GM19035 (cell line): ENCODE data around the gene KCNT1.
"Not testable (repeated sequence)": the region's sequence is repeated elsewhere in the genome, so short reads cannot be mapped to it uniquely, and the experiment has no call there.

Source experiments
- ATAC-seq: cut with Tn5 transposase; IDR thresholded peaks from one replicate; pipeline ENCODE4 v1.9.1; 2021; ENCODE audit not compliant: unreplicated experiment

Gene KCNT1

DNA sequence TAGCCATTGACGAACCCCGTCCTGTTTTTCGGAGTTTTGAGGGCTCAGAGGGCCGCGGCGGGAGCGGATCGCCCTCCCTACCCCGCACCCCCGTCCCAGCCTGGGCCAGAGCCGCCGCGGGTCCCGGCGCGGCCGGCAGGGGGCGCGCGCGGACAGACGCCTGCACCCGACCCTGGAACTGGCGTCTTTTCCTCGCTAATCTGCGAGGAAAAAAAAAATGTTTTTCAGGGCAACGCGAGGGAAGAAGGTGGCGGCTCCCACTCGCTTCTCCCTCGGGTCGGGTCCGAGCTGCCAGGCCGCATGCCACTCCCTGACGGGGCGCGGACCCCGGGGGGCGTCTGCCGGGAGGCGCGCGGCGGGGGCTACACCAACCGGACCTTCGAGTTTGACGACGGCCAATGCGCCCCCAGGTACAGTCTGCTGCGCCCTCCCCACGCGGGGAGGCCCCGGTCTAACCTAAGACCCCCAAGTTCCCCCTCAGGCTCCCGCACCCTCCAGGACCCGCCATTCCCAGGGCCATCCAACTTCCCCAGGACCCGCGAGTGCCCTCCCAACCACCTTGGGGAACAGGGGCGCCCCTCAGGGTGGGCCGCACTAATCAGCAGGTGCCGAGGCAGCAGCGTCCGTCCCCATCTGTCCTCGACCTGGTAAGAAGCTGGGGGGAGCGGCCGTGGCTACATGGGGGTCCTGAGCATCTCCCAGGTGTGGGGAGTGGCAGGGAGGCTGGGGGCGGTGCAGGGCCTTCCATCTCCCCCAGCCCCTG lies at the start of gene KCNT1:
Gene KCNT1 (plus strand): TSS at position 227 of the 763 bp plus-strand sequence. CDS start 74 bp downstream, at position 301.
- no peak for ATAC-seq

DNA sequence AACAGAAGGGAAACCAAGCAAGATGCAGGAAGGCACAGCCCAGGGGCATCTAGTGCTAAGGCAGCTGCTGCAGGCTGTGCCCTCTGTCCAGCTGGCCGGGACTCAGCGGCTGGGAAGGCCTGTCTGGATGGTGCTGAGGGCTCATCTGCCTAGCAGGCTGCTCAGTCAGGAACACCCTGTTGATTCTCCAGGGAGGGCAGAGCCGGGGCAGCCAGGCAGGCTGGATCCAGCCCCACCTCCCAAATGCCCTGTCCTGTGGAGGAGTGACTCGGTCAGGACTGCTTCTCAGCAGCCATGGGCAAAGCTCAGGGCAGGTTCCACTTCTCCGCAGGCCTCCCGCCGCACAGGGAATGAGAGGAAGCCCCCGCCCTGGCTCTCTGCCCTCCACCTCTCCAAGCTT lies 46.7 kb upstream of the KCNT1 start:
- ATAC-seq: no peak

DNA sequence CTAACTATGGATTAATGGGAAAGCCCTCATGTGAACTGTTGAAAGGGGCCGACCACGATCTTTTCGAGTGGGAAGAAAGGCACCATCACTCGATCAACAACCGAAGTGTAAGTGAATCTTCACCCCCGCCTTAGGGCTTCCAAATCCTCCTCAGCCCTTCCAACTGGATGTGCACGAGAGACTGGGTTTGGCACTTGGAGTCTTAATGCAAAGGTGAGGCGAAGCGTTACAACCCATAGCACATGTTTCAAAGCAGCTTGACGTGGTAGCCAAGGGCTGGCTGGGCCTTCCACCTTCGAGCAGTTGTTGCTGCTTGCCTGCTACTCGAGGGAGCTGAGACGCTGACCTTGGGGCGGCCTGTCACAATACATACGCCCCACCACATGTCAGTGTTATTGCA lies 44.6 kb upstream of the KCNT1 start:
- no peak for ATAC-seq

DNA sequence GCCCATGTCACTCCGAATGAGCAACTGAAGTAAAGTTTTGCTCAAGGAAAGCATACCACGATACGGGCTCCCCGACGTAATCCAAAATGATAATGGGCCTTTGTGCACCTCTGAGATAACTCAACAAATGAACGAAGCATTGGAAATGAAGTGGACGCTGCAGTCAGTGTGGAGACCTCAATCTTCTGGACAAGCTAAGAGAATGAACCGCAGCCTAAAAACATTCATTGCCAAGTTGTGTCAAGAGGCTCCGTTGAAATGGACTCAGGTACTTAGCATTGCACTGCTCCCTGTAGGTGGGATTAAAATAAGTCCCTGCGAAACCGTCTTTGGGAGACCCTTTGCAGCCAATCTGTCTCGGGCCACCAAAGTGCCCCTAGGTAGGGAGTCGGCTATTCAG lies 42.7 kb upstream of the KCNT1 start:
- no peak for ATAC-seq

DNA sequence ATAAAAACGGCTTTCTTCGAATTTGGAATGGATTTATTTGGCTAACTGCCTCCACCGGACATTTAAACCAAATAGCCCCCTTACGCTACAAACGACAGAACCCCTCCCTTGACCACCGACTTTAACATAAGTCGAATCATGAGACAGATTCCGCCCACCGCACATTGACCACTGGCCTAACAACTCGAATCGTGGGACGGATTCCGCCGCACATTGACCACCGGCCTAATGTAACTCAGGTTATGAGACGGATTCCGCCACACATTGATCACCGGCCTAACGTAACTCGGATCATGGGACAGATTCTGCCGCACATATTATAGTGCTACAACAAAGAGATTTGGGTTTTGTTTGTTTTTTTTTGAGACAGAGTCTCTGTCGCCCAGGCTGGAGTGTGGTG lies 41.6 kb upstream of the KCNT1 start:
- ATAC-seq: no peak

DNA sequence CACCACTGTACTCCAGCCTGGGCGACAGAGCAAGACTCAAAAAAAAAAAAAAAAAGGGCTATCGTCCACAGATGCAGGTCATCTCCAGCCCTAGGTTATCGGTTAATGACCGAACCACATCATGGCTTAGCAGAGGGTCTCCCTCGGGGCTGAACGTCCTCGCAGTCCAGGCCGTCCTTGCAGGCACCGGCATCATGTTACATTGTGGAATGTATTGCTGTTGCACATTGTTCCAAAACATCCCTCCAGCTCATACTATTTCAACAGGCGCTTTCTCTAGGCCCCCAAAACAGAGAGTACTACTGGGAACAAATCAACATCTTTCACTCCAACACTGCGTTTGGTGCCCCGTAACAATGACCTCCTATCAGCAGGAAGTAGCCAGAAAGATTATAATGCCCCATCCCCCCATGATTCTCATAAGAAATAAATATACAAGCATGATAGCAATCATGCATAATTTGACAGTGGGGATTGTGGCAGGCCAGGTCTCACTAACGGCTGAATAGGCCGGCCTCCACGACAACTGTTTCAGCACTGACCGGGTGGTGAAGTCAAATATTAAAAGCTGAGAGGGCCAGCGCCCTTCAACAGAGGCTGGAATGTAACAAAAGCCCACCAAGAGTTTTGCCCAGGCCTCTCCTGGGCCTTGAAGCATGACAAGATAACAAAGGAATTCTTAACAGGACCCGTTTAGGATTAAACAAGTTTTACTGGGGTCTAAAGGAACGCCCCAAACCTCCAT lies 40.0 kb upstream of the KCNT1 start:
- no peak for ATAC-seq

DNA sequence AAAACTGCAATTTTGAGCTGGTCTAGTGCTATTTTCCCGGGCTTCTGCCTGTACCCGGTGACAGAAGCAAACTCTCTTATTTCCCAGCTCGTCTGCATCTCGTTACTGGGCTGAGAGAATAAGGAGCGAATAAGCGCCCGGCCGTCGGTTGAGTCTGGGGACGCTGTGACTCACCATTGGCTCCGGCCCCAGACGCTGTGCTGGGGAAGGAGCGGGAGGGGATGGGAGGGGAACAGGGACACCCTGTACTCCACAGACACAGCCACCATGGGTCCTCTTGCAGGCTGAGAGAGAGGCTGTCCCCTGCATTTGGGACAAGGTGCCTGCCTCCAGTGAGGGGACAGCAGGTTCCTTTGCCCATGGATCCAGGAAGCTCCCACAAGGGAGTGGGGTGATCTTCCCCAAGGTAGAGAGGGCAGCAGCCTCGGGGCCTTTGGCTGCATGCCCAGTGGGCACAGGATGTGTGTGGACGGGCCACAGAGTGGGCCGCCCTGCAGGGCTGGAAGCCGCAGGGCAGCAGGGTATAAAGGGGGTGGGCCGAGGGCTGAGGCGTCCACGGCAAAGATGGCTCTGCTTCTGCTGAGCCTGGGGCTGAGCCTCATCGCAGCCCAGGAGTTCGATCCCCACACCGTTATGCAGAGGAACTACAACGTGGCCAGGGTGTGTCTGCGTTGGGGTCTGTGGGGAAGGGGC lies 39.1 kb upstream of the KCNT1 start, which contains the start of gene LCN9:
Gene LCN9 (plus strand): TSS at position 552 of the 693 bp plus-strand sequence. CDS start 13 bp downstream, at position 565.
- no peak for ATAC-seq

DNA sequence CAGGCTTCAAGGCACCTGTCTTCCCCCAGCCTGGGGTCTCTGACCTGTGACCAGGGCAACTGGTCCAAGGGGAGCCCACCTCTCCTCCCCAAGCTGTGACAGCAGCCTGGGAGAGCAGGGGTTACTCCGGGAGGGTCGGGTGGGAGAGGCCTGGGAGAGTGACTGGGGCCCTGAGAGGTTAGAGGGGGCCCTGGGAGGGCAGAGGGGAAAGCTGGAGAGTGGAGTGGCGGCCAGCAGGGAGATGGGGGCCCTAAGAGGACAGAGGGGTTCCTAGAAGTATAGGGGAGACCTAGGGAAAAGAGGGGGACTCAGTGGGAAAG lies 38.6 kb upstream of the KCNT1 start:
- no peak for ATAC-seq

DNA sequence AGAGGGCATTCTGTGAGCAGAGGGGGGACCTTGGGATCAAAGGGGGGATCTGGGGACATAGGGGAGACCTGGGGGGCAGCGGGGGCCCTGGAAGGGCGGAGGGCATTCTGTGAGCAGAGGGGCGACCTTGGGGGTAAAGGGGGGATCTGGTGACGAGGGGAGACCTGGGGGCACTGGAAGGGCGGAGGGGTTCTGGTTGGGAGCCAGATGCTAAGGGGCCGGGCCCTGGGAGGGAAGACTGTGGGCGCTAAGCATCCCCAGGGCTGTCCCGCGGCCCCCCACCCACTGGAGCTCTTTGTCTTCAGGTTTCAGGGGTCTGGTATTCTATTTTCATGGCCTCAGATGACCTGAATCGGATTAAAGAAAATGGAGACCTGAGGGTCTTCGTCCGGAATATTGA lies 38.1 kb upstream of the KCNT1 start:
- no peak for ATAC-seq

DNA sequence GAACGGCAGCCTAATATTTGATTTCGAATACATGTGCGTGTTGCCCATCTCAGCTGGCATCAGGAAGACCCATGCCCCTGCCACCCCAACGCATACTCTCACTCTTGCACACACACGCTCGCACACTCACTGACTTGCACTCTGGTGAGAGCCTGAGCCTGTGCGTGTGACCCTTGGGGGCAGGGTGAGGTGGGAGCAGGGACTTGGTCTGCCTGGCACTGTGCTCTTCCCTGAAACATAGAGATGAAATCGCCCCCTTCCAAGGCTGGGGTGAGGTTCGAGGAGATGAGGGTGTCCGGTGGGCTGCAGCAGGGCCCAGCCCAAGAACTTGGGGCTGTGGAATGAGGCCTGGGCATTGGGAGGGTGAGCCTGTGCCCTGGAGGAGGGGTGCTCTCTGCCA lies 37.7 kb upstream of the KCNT1 start:
- no peak for ATAC-seq

DNA sequence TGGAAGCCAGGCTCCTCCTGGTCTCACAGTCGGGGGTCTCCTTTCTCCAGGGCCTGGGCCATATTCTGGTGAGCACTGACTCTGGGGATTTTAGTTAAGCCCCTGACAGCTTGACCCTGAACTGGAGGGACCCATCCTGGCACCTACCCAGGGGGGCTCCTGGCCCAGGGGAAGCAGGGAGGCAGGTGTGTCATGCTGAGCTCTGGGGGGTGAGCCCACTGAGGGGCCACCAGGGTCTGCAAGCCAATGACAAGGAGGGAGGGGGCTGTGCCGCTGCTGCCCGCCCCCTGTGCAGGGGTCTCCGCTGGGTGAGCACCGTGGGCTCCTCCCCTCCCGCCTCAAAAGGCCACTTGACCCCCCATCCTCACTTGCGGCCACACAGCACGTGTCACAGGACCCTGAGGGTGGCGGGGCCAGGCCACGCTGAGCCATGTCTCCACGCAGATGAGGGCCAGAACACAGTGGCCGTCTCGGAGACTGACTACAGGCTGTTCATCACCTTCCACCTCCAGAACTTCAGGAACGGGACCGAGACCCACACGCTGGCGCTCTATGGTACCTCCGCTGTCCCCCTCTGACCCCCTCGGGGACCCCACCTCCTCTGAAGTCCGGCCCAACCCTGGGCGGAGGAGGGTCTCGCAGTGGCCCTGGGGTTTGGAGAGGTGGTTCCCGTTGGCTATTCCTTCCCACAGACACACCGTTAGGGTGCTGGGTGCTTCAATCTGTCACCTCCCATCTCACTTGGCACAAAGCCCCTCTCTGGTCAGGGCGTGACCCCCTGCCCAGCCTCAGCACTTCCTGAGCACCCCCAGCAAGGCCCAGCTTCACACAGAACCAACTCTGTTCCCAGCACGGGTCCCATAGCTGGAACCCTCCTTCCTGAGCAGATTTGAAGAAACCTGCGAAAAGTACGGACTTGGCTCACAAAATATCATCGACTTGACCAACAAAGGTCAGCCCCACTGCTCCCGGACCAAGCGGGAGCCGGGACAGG lies 36.9 kb upstream of the KCNT1 start:
- ATAC-seq: no peak

DNA sequence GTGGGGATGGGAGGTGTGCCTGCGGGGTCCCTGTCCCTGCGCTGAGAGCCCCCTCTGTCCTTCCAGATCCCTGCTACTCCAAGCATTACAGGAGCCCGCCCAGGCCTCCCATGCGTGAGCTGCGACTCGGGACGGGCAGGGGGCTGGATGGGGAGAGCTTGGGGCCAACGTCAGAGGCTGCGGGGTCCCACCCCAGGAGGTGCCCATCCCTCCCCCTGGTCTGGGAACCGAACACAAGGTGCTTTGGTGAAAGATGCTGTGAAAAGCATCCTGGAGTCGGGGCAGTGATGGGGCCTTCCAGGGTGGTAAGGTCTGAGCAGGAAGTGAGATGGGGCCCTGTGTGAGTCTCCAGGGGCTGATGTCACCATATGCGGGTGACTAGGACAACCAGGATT lies 36.2 kb upstream of the KCNT1 start:
- ATAC-seq: no peak

DNA sequence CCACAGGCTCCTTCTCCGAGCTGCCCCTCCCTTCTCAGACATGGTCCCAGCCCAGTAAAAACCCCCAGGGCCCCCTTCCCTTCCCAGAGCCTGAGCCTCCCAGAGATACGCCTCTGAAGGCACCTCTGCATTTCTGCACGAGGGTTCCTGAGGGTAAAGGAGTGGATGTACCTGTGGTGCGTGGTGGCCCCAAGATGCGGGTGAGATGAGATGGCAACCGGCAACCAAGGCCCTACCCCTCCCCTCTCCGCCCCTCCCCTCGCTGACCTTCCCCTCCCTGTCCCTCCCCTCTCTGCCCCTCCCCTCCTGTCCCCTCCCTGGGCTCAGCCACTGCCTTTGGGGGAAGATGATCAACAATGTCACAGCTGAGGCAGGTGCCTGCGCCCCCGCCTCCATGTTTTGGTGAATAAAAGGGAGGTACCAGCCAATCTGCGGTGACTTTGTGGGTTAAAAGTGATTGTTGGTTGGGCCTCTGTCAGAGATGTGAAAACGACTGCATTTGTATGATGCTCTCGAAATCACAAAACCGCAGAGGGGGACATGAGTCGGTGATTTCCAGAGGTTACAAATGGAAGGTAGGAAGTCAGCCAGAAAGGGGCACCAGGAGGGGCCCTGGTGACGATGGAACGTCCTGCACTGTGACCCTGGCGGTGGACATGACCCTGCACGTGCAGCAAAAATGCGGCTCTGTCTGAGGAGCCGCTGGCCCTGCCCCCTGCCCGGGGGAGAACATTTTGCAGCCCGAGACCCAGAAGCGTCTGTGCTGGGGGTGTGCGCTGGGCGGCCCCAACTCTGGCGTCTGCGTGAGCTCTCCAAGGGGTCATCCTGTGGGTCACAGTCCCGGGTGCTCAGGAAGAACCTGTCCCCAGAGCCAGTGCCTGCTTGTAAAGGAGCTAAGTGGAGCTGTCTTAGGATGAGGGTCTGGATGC lies 35.2 kb upstream of the KCNT1 start:
- no peak for ATAC-seq

DNA sequence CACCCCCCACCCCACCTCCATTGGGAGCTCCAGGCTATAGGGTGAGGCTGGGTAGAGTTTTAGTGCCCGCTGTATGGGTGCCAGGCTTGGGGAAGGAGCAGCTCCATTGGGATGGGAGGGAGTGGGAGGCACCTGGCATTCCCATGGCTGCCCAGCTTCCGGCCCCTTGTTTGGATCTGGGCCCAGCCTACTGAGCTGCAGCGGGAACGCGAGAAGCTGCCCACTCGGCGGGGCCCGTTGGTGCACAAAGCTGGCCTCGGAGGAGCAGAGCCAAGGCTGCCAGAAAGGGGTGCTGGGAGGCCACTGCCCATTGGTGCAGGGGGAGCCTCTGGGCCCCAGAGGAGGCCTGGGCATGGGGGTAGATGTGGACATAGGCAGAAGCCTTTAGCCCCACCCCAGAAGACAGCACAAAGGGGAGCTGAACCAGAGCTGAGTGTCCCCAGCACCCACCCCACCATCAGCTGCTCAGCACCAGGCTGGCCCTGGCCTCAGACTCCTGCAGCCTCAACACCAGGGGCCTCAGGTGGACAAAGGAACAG lies 34.5 kb upstream of the KCNT1 start:
- no peak for ATAC-seq

DNA sequence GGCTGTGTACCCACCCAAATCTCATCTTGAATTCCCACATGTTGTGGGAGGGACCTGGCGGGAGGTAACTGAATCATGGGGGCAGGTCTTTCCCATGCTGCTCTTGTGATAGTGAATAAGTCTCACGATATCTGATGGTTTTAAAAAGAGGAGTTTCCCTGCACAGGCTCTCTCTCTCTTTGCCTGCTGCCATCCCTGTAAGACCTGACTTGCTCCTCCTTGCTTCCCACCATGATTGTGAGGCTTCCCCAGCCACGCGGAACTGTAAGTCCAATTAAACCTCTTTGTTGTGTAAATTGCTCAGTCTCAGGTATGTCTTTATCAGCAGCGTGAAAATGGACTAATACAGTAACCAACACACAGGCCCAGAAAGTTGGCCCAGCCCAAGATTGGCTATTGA lies 33.0 kb upstream of the KCNT1 start:
- not testable (repeated sequence) for ATAC-seq

DNA sequence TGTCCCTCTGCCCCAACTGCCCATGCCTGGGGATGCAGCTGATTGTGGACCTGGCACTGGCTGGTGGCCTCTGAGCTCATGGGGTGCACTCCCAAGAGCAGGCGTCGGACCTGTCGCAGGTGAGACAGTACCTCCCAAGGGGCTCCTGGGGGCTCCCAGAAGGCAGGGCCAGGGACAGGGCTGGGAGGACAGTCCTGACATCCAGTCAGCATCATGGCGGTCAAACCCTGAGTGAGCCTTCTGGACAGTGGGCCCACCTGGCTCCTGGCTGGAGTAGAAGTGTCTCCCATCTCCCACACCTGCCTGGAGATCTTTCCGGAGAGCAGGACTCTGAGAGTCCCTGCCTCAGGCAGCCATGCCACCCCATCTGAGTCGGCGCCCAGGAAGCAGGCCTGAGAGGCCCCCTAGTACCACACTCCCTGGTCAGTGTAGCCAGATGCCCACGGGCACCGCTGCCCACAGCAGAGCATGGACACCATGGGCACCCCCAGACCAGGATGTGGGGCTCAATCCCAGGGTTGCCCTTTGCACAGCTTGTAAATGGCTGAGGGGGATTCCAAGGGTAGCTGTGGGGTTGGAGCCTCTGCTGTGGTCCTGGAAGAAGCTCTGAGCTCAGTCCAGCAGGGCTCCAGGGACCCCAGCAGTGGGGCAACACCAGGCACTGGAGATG lies 32.2 kb upstream of the KCNT1 start:
- ATAC-seq: no peak

DNA sequence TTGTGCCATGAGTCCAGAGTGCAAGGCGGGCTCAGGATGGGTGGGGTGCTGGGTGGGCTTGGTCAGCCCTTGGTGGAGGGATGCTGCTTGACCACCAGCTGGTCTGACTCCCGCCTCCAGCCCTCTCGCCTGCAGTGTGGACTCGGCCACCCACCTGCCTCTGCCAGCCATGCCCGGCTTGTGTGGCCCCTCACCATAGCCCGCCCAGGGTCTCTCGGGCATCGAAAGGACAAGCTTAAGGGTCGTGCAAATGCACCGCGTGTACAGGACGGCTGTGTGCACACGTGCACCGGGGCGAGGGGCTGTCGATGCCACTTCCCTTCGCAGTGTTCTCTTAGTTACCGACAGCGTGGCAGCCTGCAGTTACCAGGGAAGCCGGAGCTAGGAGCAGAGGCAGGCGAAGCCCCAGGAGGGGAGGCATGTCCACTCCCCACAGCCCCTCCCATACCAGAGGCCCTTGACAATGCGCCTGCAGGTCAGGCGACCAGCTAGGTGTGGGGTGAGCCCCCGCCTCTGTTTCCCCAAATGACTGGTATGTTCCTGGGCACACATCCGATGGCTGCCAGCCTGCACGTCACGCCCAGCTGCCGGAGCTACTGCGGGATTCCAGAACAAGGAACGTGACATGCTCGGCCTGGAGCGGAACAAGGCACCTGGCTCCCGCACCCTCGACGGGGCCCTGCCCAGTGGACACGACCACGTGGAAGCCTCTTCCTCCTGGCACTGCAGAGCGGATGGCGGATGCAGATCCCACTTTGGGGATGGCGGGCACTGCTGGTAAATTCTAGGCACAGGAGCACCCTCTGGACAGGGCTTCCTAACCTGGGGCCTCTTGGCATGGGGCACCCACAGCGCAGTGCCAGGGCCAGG lies 31.0 kb upstream of the KCNT1 start:
- ATAC-seq: no peak

DNA sequence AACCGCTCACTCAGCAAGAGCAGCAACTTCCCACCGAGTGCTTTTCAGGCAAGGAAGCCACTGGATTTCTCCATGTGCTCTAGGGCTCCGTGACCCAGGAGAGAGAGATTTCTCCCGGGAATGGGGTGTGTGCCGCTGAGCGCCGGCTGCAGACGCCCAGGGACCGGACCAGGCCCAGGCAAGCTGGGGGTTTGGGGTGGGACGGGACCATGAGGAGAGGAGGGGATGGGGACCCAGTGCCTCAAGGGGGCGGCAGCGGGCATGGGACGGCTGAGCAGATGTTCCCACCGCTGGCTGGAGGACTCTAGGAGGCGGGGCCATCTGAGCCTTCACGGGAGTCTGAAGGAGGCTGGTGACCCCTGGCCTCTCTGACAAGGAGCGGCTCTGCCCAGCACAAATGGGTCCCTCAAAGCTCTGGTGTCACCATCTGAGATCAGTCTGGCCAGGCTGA lies 30.4 kb upstream of the KCNT1 start:
- ATAC-seq: no peak
